Measurements from ENCODE around the gene COQ4.

DNA sequence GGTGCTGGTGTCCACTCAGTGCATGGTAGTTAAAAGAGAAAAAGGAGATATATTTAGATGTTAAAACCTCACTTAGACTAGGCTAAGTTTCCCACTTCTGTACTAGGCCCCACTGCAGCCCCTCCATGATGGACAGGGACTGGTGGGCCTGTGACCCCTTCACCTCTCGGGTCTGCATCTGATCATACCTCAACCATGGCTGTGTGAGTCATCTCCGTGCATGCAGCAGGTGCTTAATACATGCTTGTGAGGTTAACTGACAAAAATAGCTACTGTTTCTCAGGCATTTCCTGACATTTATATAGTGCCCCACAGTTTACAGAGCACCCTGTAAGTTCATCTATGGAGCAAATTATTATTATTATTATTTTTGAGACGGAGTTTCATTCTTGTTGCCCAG, 40.1 kb downstream of the COQ4 start:
- TF ChIP-seq, protein P1, sequence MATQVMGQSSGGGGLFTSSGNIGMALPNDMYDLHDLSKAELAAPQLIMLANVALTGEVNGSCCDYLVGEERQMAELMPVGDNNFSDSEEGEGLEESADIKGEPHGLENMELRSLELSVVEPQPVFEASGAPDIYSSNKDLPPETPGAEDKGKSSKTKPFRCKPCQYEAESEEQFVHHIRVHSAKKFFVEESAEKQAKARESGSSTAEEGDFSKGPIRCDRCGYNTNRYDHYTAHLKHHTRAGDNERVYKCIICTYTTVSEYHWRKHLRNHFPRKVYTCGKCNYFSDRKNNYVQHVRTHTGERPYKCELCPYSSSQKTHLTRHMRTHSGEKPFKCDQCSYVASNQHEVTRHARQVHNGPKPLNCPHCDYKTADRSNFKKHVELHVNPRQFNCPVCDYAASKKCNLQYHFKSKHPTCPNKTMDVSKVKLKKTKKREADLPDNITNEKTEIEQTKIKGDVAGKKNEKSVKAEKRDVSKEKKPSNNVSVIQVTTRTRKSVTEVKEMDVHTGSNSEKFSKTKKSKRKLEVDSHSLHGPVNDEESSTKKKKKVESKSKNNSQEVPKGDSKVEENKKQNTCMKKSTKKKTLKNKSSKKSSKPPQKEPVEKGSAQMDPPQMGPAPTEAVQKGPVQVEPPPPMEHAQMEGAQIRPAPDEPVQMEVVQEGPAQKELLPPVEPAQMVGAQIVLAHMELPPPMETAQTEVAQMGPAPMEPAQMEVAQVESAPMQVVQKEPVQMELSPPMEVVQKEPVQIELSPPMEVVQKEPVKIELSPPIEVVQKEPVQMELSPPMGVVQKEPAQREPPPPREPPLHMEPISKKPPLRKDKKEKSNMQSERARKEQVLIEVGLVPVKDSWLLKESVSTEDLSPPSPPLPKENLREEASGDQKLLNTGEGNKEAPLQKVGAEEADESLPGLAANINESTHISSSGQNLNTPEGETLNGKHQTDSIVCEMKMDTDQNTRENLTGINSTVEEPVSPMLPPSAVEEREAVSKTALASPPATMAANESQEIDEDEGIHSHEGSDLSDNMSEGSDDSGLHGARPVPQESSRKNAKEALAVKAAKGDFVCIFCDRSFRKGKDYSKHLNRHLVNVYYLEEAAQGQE (IDR thresholded peaks at IDR 0.05; ENCODE audit: low read depth, low read length) = no peak
- no peak for TF ChIP-seq NRF1 (IDR thresholded peaks at IDR 0.05; ENCODE audit: low read depth, low read length)
- TF ChIP-seq, protein P2, sequence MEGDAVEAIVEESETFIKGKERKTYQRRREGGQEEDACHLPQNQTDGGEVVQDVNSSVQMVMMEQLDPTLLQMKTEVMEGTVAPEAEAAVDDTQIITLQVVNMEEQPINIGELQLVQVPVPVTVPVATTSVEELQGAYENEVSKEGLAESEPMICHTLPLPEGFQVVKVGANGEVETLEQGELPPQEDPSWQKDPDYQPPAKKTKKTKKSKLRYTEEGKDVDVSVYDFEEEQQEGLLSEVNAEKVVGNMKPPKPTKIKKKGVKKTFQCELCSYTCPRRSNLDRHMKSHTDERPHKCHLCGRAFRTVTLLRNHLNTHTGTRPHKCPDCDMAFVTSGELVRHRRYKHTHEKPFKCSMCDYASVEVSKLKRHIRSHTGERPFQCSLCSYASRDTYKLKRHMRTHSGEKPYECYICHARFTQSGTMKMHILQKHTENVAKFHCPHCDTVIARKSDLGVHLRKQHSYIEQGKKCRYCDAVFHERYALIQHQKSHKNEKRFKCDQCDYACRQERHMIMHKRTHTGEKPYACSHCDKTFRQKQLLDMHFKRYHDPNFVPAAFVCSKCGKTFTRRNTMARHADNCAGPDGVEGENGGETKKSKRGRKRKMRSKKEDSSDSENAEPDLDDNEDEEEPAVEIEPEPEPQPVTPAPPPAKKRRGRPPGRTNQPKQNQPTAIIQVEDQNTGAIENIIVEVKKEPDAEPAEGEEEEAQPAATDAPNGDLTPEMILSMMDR (IDR thresholded peaks at IDR 0.05) = no peak
- TF ChIP-seq, protein P3, sequence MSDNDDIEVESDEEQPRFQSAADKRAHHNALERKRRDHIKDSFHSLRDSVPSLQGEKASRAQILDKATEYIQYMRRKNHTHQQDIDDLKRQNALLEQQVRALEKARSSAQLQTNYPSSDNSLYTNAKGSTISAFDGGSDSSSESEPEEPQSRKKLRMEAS (IDR thresholded peaks at IDR 0.05; ENCODE audit: low read depth) = no peak
- no peak for TF ChIP-seq GATA2 (CRISPR knock-in tag; IDR thresholded peaks at IDR 0.05)
- TF ChIP-seq FOSL2 (IDR thresholded peaks at IDR 0.05; ENCODE audit: borderline replicate concordance, low read depth) = no peak
- TF ChIP-seq SIN3A (IDR thresholded peaks at IDR 0.05; ENCODE audit: borderline replicate concordance, low read depth, low read length) = no peak
- TF ChIP-seq, protein P4, sequence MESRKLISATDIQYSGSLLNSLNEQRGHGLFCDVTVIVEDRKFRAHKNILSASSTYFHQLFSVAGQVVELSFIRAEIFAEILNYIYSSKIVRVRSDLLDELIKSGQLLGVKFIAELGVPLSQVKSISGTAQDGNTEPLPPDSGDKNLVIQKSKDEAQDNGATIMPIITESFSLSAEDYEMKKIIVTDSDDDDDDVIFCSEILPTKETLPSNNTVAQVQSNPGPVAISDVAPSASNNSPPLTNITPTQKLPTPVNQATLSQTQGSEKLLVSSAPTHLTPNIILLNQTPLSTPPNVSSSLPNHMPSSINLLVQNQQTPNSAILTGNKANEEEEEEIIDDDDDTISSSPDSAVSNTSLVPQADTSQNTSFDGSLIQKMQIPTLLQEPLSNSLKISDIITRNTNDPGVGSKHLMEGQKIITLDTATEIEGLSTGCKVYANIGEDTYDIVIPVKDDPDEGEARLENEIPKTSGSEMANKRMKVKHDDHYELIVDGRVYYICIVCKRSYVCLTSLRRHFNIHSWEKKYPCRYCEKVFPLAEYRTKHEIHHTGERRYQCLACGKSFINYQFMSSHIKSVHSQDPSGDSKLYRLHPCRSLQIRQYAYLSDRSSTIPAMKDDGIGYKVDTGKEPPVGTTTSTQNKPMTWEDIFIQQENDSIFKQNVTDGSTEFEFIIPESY (IDR thresholded peaks at IDR 0.05; ENCODE audit: borderline replicate concordance, low read depth) = no peak

Data from SK-N-SH (cell line).